ENCODE results near the gene IMMP2L. TPM values are rescaled to one million over a fixed set of nuclear protein-coding genes. Genes with fewer than 3 reads are reported as not detected.

The IMMP2L gene
- total and polyA plus RNA-seq, 2 of the 8 experiments (the other 6 are each of a cell fraction or from before 2014, with no cell fraction given), result 2.3 to 10.1 TPM

DNA sequence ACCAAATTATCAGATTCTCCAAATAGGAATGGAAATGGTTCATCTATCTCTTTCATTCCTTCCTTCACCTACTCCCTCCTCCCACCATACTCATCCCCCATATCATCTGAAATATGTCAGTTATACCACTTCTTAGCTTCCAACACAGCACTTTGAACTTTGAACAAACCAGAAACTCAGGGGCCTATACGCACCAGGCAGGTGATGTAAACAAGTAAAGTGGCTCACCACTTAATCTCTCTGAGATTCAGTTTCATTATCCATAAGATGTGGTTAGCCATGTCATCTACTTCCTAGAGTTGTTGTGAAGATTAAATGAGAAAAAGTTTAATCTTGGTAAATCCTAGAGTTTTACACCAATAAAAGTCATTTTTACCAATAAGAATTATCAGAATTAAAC is 537.3 kb downstream of the IMMP2L start (continued):
- TF ChIP-seq, protein P1, sequence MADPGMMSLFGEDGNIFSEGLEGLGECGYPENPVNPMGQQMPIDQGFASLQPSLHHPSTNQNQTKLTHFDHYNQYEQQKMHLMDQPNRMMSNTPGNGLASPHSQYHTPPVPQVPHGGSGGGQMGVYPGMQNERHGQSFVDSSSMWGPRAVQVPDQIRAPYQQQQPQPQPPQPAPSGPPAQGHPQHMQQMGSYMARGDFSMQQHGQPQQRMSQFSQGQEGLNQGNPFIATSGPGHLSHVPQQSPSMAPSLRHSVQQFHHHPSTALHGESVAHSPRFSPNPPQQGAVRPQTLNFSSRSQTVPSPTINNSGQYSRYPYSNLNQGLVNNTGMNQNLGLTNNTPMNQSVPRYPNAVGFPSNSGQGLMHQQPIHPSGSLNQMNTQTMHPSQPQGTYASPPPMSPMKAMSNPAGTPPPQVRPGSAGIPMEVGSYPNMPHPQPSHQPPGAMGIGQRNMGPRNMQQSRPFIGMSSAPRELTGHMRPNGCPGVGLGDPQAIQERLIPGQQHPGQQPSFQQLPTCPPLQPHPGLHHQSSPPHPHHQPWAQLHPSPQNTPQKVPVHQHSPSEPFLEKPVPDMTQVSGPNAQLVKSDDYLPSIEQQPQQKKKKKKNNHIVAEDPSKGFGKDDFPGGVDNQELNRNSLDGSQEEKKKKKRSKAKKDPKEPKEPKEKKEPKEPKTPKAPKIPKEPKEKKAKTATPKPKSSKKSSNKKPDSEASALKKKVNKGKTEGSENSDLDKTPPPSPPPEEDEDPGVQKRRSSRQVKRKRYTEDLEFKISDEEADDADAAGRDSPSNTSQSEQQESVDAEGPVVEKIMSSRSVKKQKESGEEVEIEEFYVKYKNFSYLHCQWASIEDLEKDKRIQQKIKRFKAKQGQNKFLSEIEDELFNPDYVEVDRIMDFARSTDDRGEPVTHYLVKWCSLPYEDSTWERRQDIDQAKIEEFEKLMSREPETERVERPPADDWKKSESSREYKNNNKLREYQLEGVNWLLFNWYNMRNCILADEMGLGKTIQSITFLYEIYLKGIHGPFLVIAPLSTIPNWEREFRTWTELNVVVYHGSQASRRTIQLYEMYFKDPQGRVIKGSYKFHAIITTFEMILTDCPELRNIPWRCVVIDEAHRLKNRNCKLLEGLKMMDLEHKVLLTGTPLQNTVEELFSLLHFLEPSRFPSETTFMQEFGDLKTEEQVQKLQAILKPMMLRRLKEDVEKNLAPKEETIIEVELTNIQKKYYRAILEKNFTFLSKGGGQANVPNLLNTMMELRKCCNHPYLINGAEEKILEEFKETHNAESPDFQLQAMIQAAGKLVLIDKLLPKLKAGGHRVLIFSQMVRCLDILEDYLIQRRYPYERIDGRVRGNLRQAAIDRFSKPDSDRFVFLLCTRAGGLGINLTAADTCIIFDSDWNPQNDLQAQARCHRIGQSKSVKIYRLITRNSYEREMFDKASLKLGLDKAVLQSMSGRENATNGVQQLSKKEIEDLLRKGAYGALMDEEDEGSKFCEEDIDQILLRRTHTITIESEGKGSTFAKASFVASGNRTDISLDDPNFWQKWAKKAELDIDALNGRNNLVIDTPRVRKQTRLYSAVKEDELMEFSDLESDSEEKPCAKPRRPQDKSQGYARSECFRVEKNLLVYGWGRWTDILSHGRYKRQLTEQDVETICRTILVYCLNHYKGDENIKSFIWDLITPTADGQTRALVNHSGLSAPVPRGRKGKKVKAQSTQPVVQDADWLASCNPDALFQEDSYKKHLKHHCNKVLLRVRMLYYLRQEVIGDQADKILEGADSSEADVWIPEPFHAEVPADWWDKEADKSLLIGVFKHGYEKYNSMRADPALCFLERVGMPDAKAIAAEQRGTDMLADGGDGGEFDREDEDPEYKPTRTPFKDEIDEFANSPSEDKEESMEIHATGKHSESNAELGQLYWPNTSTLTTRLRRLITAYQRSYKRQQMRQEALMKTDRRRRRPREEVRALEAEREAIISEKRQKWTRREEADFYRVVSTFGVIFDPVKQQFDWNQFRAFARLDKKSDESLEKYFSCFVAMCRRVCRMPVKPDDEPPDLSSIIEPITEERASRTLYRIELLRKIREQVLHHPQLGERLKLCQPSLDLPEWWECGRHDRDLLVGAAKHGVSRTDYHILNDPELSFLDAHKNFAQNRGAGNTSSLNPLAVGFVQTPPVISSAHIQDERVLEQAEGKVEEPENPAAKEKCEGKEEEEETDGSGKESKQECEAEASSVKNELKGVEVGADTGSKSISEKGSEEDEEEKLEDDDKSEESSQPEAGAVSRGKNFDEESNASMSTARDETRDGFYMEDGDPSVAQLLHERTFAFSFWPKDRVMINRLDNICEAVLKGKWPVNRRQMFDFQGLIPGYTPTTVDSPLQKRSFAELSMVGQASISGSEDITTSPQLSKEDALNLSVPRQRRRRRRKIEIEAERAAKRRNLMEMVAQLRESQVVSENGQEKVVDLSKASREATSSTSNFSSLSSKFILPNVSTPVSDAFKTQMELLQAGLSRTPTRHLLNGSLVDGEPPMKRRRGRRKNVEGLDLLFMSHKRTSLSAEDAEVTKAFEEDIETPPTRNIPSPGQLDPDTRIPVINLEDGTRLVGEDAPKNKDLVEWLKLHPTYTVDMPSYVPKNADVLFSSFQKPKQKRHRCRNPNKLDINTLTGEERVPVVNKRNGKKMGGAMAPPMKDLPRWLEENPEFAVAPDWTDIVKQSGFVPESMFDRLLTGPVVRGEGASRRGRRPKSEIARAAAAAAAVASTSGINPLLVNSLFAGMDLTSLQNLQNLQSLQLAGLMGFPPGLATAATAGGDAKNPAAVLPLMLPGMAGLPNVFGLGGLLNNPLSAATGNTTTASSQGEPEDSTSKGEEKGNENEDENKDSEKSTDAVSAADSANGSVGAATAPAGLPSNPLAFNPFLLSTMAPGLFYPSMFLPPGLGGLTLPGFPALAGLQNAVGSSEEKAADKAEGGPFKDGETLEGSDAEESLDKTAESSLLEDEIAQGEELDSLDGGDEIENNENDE (IDR thresholded peaks at IDR 0.05; ENCODE audit: insufficient replicate concordance, low read length), result no peak
- TF ChIP-seq TCF12 (IDR thresholded peaks at IDR 0.05; ENCODE audit: low read depth, low read length) (no peak), POLR2A (IDR thresholded peaks at IDR 0.05; ENCODE audit: control extremely low read depth in 1 of 2, low read depth in 2 of 2, low read length in 2 of 2) (no peak), CEBPB (IDR thresholded peaks at IDR 0.05; ENCODE audit: low read depth, low read length) (no peak), SIX5 (IDR thresholded peaks at IDR 0.05; ENCODE audit: low read depth, low read length) (no peak), BCL11A (IDR thresholded peaks at IDR 0.05; ENCODE audit: low read depth in 2 of 2, low read length in 2 of 2) (no peak), SP1 (IDR thresholded peaks at IDR 0.05; ENCODE audit: low read depth, low read length) (no peak), JUN (IDR thresholded peaks at IDR 0.05; ENCODE audit: low read depth, low read length) (no peak), RNF2 (IDR thresholded peaks at IDR 0.05; ENCODE audit: borderline replicate concordance, low read depth, low read length, missing control alignments, poor library complexity, severe bottlenecking) (no peak), KDM4A (IDR thresholded peaks at IDR 0.05; ENCODE audit: low read depth, low read length, severe bottlenecking) (no peak)

Measured in H1 (cell line).